SK-N-SH treated with all-trans-retinoic acid at 6 μM for 48 hours (cell line): ENCODE measurements around the gene JMJD8.

ENCODE experiments used
- ATAC-seq: fragments of 200-7000 bp; cut with Tn5 transposase; 3 replicates; pipeline ENCODE4 v1.9.1; 2020; ENCODE audit warnings: mild to moderate bottlenecking, moderate library complexity
- ARNTL ChIP-seq: fragments of 450-650 bp; formaldehyde crosslinking; IDR thresholded peaks from 2 replicates; pipeline ENCODE4 v1.5.0; 2020; ENCODE audit warnings: low read depth, mild to moderate bottlenecking, moderate library complexity, borderline replicate concordance
- BACH2 ChIP-seq: fragments of 250-450 bp; sonication (Bioruptor Pico); IDR thresholded peaks from 2 replicates; pipeline ENCODE4 v1.9.0; 2021; ENCODE audit warnings: mild to moderate bottlenecking, borderline replicate concordance
- CSDC2 ChIP-seq: fragments of 250-450 bp; sonication (Bioruptor Pico); IDR thresholded peaks from 2 replicates; pipeline ENCODE4 v1.5.0; 2020; ENCODE audit warnings: mild to moderate bottlenecking, moderate library complexity
- CSRNP3 ChIP-seq: fragments of 250-450 bp; sonication (Bioruptor Pico); IDR thresholded peaks from 2 replicates; pipeline ENCODE4 v1.5.1; 2021; ENCODE audit warnings: mild to moderate bottlenecking, moderate library complexity
- ESRRG ChIP-seq: fragments of 250-450 bp; sonication (Bioruptor Pico); IDR thresholded peaks from 2 replicates; pipeline ENCODE4 v1.6.1; 2021; ENCODE audit warnings: mild to moderate bottlenecking
- GLIS3 ChIP-seq: fragments of 250-450 bp; sonication (Bioruptor Pico); IDR thresholded peaks from 2 replicates; pipeline ENCODE4 v1.5.0; 2020; ENCODE audit warnings: mild to moderate bottlenecking, moderate library complexity
- ISL1 ChIP-seq: fragments of 250-450 bp; sonication (Bioruptor Pico); IDR thresholded peaks from 2 replicates; pipeline ENCODE4 v2.1.2; 2022; ENCODE audit warnings: mild to moderate bottlenecking, moderate library complexity
- OSR1 ChIP-seq: fragments of 250-450 bp; sonication (Bioruptor Pico); IDR thresholded peaks from 2 replicates; pipeline ENCODE4 v1.8.0; 2022; ENCODE audit warnings: moderate library complexity, mild to moderate bottlenecking, inconsistent platforms
- PATZ1 ChIP-seq: fragments of 250-450 bp; sonication (Bioruptor Pico); IDR thresholded peaks from 2 replicates; pipeline ENCODE4 v1.8.0; 2020; ENCODE audit warnings: mild to moderate bottlenecking, moderate library complexity, borderline replicate concordance
- POU6F1 ChIP-seq: fragments of 250-450 bp; sonication (Bioruptor Pico); IDR thresholded peaks from 2 replicates; pipeline ENCODE4 v1.8.0; 2021; ENCODE audit warnings: low read depth, mild to moderate bottlenecking, moderate library complexity, borderline replicate concordance
- RARB ChIP-seq: fragments of 250-450 bp; sonication (Bioruptor Pico); IDR thresholded peaks from 2 replicates; pipeline ENCODE4 v1.8.0; 2021; ENCODE audit warnings: mild to moderate bottlenecking, moderate library complexity
- SNAI2 ChIP-seq: fragments of 250-450 bp; sonication (Bioruptor Pico); IDR thresholded peaks from 2 replicates; pipeline ENCODE4 v1.5.0; 2020; ENCODE audit warnings: mild to moderate bottlenecking, moderate library complexity
- TCF4 ChIP-seq: fragments of 250-450 bp; sonication (Bioruptor Pico); IDR thresholded peaks from 2 replicates; pipeline ENCODE4 v1.8.0; 2021; ENCODE audit warnings: mild to moderate bottlenecking, moderate library complexity, borderline replicate concordance
- TOX ChIP-seq: fragments of 250-450 bp; sonication (Bioruptor Pico); IDR thresholded peaks from 2 replicates; pipeline ENCODE4 v1.8.0; 2021; ENCODE audit warnings: mild to moderate bottlenecking, moderate library complexity, borderline replicate concordance
- ZFP3 ChIP-seq: fragments of 250-450 bp; sonication (Bioruptor Pico); IDR thresholded peaks from 2 replicates; pipeline ENCODE4 v1.5.0; 2020; ENCODE audit warnings: mild to moderate bottlenecking, moderate library complexity
- ZFP30 ChIP-seq: fragments of 450-650 bp; formaldehyde crosslinking; IDR thresholded peaks from 2 replicates; pipeline ENCODE4 v1.5.0; 2022; ENCODE audit warnings: mild to moderate bottlenecking, moderate library complexity
- ZNF70 ChIP-seq: fragments of 450-650 bp; formaldehyde crosslinking; IDR thresholded peaks from 2 replicates; pipeline ENCODE4 v1.5.0; 2020; ENCODE audit warnings: mild to moderate bottlenecking, moderate library complexity
- TF ChIP-seq, protein P1 (sequence below): fragments of 250-450 bp; sonication (Bioruptor Pico); IDR thresholded peaks from 2 replicates; pipeline ENCODE4 v1.5.0; 2020; ENCODE audit warnings: mild to moderate bottlenecking, moderate library complexity
- TF ChIP-seq, protein P2 (sequence below): fragments of 250-450 bp; sonication (Bioruptor Pico); IDR thresholded peaks from 2 replicates; pipeline ENCODE4 v1.5.1; 2020; ENCODE audit warnings: low read depth, mild to moderate bottlenecking, moderate library complexity

JMJD8 gene

DNA sequence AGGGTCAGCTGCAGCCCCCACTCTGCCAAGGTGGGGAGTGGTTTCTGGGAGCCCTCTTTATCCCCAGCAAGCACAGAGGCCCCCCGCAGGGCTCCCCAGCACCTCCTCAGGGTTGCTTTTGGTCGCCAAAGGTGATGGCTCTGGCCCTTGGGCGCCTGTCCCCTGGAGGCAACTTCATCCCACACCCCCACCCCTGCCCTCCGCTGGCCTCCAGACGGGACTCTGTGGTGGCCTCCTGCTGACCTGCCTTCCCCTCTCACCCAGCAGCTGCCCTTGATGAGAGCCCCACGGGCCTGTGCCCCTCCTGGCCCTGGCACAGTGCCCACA, 24.0 kb downstream of the JMJD8 start (continued):
- no peak for TF ChIP-seq POU6F1
- no peak for TF ChIP-seq ZFP3 (CRISPR knock-in tag)
- TF ChIP-seq ZFP30 (CRISPR knock-in tag): no peak
- TF ChIP-seq, protein P1, sequence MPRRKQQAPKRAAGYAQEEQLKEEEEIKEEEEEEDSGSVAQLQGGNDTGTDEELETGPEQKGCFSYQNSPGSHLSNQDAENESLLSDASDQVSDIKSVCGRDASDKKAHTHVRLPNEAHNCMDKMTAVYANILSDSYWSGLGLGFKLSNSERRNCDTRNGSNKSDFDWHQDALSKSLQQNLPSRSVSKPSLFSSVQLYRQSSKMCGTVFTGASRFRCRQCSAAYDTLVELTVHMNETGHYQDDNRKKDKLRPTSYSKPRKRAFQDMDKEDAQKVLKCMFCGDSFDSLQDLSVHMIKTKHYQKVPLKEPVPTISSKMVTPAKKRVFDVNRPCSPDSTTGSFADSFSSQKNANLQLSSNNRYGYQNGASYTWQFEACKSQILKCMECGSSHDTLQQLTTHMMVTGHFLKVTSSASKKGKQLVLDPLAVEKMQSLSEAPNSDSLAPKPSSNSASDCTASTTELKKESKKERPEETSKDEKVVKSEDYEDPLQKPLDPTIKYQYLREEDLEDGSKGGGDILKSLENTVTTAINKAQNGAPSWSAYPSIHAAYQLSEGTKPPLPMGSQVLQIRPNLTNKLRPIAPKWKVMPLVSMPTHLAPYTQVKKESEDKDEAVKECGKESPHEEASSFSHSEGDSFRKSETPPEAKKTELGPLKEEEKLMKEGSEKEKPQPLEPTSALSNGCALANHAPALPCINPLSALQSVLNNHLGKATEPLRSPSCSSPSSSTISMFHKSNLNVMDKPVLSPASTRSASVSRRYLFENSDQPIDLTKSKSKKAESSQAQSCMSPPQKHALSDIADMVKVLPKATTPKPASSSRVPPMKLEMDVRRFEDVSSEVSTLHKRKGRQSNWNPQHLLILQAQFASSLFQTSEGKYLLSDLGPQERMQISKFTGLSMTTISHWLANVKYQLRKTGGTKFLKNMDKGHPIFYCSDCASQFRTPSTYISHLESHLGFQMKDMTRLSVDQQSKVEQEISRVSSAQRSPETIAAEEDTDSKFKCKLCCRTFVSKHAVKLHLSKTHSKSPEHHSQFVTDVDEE (CRISPR knock-in tag): no peak
- TF ChIP-seq ISL1 (CRISPR knock-in tag): no peak
- no peak for TF ChIP-seq OSR1 (CRISPR knock-in tag)
- no peak for TF ChIP-seq ZNF70 (CRISPR knock-in tag)
- TF ChIP-seq, protein P2, sequence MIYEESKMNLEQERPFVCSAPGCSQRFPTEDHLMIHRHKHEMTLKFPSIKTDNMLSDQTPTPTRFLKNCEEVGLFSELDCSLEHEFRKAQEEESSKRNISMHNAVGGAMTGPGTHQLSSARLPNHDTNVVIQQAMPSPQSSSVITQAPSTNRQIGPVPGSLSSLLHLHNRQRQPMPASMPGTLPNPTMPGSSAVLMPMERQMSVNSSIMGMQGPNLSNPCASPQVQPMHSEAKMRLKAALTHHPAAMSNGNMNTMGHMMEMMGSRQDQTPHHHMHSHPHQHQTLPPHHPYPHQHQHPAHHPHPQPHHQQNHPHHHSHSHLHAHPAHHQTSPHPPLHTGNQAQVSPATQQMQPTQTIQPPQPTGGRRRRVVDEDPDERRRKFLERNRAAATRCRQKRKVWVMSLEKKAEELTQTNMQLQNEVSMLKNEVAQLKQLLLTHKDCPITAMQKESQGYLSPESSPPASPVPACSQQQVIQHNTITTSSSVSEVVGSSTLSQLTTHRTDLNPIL: no peak

DNA sequence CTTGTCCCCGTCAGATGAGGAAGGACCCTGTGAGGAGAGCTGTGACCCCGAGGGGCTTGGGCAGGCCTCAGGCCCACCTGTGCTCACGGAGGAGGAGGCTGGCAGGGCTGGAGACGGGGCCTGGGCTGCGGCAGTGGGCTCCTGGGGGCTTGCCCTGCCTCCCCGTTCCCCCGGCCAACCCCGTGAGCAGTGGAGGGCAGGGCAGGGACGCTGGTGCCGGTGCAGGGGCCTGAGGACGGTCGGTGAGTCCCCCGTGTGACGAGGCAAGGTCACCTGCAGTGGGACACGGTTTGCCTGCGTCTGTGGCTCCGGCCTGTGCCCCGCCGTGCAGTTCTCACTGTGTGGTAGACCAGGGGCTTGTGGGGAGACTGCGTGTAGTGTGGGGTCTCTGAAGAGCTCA, 24.5 kb downstream of the JMJD8 start:
- no peak for ATAC-seq

DNA sequence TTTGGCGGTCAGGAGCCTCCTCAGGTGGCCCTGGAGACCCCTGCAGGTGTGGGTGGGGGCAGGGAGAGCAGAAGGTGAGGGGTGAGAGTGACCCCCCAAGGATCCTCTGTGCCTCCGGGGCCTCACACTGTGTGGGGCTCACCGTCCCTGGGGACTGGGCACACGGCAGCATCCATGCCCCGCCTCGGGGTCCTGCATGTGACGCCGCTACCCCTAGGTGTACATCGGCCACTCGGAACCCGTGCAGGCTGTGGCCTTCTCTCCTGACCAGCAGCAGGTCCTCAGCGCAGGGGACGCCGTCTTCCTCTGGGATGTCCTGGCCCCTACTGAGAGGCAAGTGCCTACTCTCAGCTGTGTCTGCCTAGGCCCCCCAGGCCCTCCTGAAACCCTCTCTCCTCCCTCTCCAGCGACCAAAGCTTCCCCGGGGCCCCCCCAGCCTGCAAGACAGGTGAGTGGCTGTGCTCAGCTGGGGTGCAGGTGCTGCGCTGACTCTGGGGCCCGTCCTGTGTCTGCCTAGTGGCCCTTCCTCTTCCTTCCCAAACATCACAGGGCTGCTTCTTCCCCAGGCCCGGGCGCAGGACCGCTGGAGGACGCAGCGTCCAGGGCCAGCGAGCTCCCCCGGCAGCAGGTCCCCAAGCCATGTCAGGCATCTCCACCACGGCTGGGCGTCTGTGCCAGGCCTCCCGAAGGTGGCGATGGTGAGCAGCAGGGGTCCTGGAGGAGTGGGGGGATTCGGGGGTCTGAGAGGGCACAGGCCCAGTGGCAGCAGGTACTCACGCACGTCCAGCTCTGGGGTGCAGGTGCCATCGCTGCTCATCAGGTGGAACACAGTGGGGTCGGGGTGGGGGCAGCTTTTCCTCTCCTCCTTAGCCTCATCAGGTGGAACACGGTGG, 25.2 kb downstream of the JMJD8 start:
- TF ChIP-seq ZFP30 (CRISPR knock-in tag) (no peak), ARNTL (CRISPR knock-in tag) (no peak), ZFP3 (CRISPR knock-in tag) (no peak), BACH2 (CRISPR knock-in tag) (no peak), GLIS3 (CRISPR knock-in tag) (no peak)
- TF ChIP-seq, protein P1 (CRISPR knock-in tag): no peak
- no peak for ATAC-seq

More for the DNA sequence above, 24.5 kb downstream of the JMJD8 start:
- TF ChIP-seq ESRRG (no peak), ARNTL (CRISPR knock-in tag) (no peak), SNAI2 (CRISPR knock-in tag) (no peak), ZFP3 (CRISPR knock-in tag) (no peak), PATZ1 (CRISPR knock-in tag) (no peak)

DNA sequence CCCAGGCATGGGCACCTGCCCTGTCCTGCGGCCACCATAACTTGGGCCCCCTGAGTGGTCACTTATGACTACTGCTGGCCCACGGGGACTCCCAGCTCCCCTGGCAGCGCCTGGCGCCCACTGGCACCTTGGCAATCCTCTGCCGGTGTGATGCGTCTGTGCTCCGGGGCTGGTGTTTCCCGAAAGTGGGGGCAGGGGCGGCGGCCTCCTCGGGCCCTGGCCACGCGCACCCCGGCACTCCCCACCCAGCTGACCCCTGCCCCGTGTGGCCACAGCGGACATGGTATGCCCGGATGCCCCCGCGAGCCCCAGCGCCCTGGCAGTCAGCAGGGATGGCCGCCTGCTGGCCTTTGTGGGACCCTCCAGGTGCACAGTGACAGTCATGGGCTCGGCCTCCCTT, 26.6 kb downstream of the JMJD8 start:
- no peak for ATAC-seq
- TF ChIP-seq RARB (CRISPR knock-in tag) (no peak), CSRNP3 (CRISPR knock-in tag) (no peak), CSDC2 (CRISPR knock-in tag) (no peak), TCF4 (CRISPR knock-in tag) (no peak), PATZ1 (CRISPR knock-in tag) (no peak), TOX (CRISPR knock-in tag) (no peak), ZFP30 (CRISPR knock-in tag) (no peak), ARNTL (CRISPR knock-in tag) (no peak), ZFP3 (CRISPR knock-in tag) (no peak), OSR1 (CRISPR knock-in tag) (no peak)
- TF ChIP-seq, protein P2: no peak
